Measurements from ENCODE around the gene DNM3. TPM values are rescaled to one million over a fixed set of nuclear protein-coding genes. Genes with fewer than 3 reads are reported as not detected.

The DNM3 gene
- total RNA-seq, 3 donors from 2014 or later (not counting 1 experiment from before 2014, with no cell fraction given), result 2.5 to 3.3 (median 2.8) TPM

DNA sequence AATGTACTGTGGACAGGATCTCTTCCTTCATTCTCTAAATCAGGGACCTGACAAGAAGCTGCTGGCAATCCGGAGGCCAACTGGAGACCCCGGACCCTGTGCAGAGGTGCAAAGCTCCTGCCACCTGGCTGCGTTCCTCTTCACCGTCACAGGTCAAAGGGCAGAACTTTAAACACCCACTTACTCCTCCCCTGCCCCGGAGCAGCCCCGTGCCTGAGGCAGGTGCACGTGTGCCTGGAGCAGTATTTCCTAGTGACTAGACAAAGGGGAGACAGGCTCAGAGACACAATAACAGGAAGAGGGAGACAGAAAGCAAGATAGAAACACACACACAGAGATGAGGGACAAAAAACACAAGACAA, 609.2 kb downstream of the DNM3 start:
- H3K4me3 Mint-ChIP-seq, result no peak overlapping the region
- no peak for DNase-seq
- no peak overlapping the region for H3K27ac Mint-ChIP-seq
- H3K4me1 ChIP-seq (ENCODE audit: control insufficient read depth, insufficient read depth, low read length), result peaks cover 6% of the 10 kb centered on the region
- TF ChIP-seq, protein P1, sequence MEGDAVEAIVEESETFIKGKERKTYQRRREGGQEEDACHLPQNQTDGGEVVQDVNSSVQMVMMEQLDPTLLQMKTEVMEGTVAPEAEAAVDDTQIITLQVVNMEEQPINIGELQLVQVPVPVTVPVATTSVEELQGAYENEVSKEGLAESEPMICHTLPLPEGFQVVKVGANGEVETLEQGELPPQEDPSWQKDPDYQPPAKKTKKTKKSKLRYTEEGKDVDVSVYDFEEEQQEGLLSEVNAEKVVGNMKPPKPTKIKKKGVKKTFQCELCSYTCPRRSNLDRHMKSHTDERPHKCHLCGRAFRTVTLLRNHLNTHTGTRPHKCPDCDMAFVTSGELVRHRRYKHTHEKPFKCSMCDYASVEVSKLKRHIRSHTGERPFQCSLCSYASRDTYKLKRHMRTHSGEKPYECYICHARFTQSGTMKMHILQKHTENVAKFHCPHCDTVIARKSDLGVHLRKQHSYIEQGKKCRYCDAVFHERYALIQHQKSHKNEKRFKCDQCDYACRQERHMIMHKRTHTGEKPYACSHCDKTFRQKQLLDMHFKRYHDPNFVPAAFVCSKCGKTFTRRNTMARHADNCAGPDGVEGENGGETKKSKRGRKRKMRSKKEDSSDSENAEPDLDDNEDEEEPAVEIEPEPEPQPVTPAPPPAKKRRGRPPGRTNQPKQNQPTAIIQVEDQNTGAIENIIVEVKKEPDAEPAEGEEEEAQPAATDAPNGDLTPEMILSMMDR (IDR thresholded peaks at IDR 0.05), result no peak
- no peaks in the 10 kb centered on the region for H3K36me3 Mint-ChIP-seq
- H3K27me3 ChIP-seq (ENCODE audit: control insufficient read depth, insufficient read depth, low read length), result no peaks in the 10 kb centered on the region
- H3K4me3 ChIP-seq (ENCODE audit: low read length), result no peak overlapping the region
- H3K4me1 Mint-ChIP-seq, result peaks cover 0 to 11% of the 10 kb centered on the region in 2 donors
- no peak for ATAC-seq
- intact Hi-C loops (cut with micrococcal nuclease), result loop anchor here (2.0 kb wide), 1 partner anchor 270 kb away; no protein-coding TSS in a partner anchor
- H3K9me3 Mint-ChIP-seq, result no peaks in the 10 kb centered on the region
- no peak overlapping the region for H3K27ac ChIP-seq (ENCODE audit: low read length)
- H3K36me3 ChIP-seq (ENCODE audit: control insufficient read depth, insufficient read depth, low read length), result no peaks in the 10 kb centered on the region
- no peaks in the 10 kb centered on the region for H3K9me3 ChIP-seq (ENCODE audit: control insufficient read depth, insufficient read depth, low read length)
- H3K27me3 Mint-ChIP-seq (ENCODE audit: low read depth in 2 of 2), result no peaks in the 10 kb centered on the region
- WGBS (ENCODE audit: insufficient coverage), result 94% methylated on average over 7 of the region's 7 CpGs

DNA sequence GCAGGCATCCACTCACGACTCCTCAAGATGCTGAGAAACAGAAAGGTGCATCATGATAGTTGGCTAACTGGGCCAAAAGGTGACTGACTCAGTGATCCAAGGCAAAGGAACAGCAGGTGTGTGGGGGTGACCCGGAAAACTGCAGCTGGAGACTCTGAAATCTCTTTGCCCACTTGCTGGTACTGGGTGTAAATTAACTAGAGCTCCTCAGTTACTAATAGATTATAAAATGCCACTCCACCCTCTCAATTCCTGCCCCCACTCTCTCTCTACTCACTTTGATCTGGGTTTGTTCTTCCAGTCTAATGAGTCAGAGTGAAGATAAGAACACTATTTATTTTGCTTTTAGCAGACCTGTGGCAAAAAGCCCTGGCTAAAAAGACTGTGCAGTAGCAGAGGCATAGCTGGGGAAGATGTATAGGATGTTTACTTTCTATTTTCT, 609.7 kb downstream of the DNM3 start:
- H3K27ac Mint-ChIP-seq, result no peak overlapping the region

DNA sequence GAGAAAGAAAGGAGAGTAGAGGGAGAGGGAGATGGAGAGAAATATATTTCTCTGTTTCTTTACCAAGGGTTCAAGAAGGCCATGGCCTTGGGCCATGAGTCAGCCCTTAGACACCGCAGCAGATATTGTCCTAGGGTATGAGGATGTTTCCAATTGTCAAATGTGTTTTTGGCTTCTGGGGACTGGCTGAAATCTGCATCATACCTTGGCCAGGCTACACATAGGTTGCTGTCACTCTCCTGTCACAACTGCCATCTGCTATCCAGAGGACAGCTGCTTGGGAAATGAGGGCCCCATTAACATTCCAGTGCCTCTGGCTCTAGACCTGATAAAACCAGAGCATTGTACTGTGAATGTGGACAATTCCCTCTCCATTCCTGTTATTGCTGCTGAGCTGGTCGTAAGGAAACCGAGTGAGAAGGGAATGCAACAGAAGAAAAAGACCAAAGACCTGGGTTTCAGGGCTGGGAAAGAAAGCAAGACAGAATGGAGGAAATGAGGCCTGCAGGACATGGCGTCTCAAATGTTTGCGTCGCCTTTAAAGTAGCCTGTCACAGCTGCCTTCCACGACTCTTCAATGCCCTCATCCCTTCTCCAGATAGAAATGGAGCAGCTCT, 611.3 kb downstream of the DNM3 start:
- H3K4me3 ChIP-seq (ENCODE audit: low read length), result no peak overlapping the region
- no peaks in the 10 kb centered on the region for H3K9me3 ChIP-seq (ENCODE audit: control insufficient read depth, insufficient read depth, low read length)
- no peaks in the 10 kb centered on the region for H3K9me3 Mint-ChIP-seq
- no peak overlapping the region for H3K4me3 Mint-ChIP-seq
- DNase-seq (no peak), ATAC-seq (no peak)
- intact Hi-C loops (cut with micrococcal nuclease), result no loop called here
- peaks cover 6% of the 10 kb centered on the region for H3K4me1 ChIP-seq (ENCODE audit: control insufficient read depth, insufficient read depth, low read length)
- H3K27me3 Mint-ChIP-seq (ENCODE audit: low read depth in 2 of 2), result peaks cover 0 to 2% of the 10 kb centered on the region in 2 donors
- TF ChIP-seq, protein P1 (IDR thresholded peaks at IDR 0.05), result no peak
- H3K27me3 ChIP-seq (ENCODE audit: control insufficient read depth, insufficient read depth, low read length), result no peaks in the 10 kb centered on the region
- H3K4me1 Mint-ChIP-seq, result peaks cover 0 to 11% of the 10 kb centered on the region in 2 donors
- H3K27ac ChIP-seq (ENCODE audit: low read length), result no peak overlapping the region
- no peaks in the 10 kb centered on the region for H3K36me3 Mint-ChIP-seq
- H3K27ac Mint-ChIP-seq, result no peak overlapping the region
- H3K36me3 ChIP-seq (ENCODE audit: control insufficient read depth, insufficient read depth, low read length), result no peaks in the 10 kb centered on the region
- 92% methylated on average over 7 of the region's 7 CpGs for WGBS (ENCODE audit: insufficient coverage)

More for the DNA sequence above, 609.7 kb downstream of the DNM3 start:
- Histone ChIP-seq H3K4me1 (ENCODE audit: control insufficient read depth, insufficient read depth, low read length) (peaks cover 6% of the 10 kb centered on the region), H3K4me3 (ENCODE audit: low read length) (no peak overlapping the region), H3K27me3 (ENCODE audit: control insufficient read depth, insufficient read depth, low read length) (no peaks in the 10 kb centered on the region), H3K36me3 (ENCODE audit: control insufficient read depth, insufficient read depth, low read length) (no peaks in the 10 kb centered on the region), H3K9me3 (ENCODE audit: control insufficient read depth, insufficient read depth, low read length) (no peaks in the 10 kb centered on the region), H3K27ac (ENCODE audit: low read length) (no peak overlapping the region)
- Mint-ChIP-seq H3K36me3 (no peaks in the 10 kb centered on the region), H3K4me1 (peaks cover 0 to 11% of the 10 kb centered on the region in 2 donors), H3K9me3 (no peaks in the 10 kb centered on the region), H3K27me3 (ENCODE audit: low read depth in 2 of 2) (no peaks in the 10 kb centered on the region), H3K4me3 (no peak overlapping the region)
- DNase-seq (no peak), ATAC-seq (no peak)
- TF ChIP-seq, protein P1 (IDR thresholded peaks at IDR 0.05), result no peak
- WGBS (ENCODE audit: insufficient coverage), result 97% methylated on average over 2 of the region's 2 CpGs
- intact Hi-C loops (cut with micrococcal nuclease), result loop anchor here (2.0 kb wide), 1 partner anchor 270 kb away; no protein-coding TSS in a partner anchor

DNA sequence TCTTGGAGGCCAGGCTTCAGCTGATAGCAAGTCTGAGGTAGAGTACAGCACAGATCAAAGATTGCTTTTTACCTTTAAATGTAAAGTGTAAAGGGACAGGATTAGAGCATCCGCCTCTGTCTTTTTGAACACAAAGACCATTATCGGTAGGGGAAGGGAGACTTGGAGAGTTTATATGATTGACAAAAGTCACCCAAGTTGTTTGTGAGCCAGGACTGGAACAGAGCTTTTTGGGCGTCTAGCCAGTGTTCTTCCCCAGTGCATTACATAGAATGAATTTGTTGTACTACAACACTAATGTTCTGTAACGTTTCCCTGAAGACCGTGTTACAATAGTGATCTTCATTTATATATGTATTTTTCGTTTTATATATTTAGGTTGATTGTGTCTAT, 611.9 kb downstream of the DNM3 start:
- 96% methylated on average over 3 of the region's 6 CpGs for WGBS (ENCODE audit: insufficient coverage)

More for the DNA sequence above, 611.9 kb downstream of the DNM3 start:
- H3K27ac ChIP-seq (ENCODE audit: low read length), result no peak overlapping the region
- TF ChIP-seq, protein P1 (IDR thresholded peaks at IDR 0.05), result no peak
- Mint-ChIP-seq H3K9me3 (no peaks in the 10 kb centered on the region), H3K27me3 (ENCODE audit: low read depth in 2 of 2) (peaks cover 0 to 2% of the 10 kb centered on the region in 2 donors), H3K4me3 (no peak overlapping the region), H3K4me1 (peaks cover 0 to 11% of the 10 kb centered on the region in 2 donors), H3K27ac (no peak overlapping the region), H3K36me3 (no peaks in the 10 kb centered on the region)
- no peak for DNase-seq
- intact Hi-C loops (cut with micrococcal nuclease), result no loop called here
- no peak overlapping the region for H3K4me3 ChIP-seq (ENCODE audit: low read length)
- H3K4me1 ChIP-seq (ENCODE audit: control insufficient read depth, insufficient read depth, low read length), result peaks cover 6% of the 10 kb centered on the region
- no peaks in the 10 kb centered on the region for H3K9me3 ChIP-seq (ENCODE audit: control insufficient read depth, insufficient read depth, low read length)
- H3K27me3 ChIP-seq (ENCODE audit: control insufficient read depth, insufficient read depth, low read length), result no peaks in the 10 kb centered on the region
- no peaks in the 10 kb centered on the region for H3K36me3 ChIP-seq (ENCODE audit: control insufficient read depth, insufficient read depth, low read length)
- no peak for ATAC-seq
